Nephron progenitor cell (in vitro differentiated cells): Measurements from ENCODE around the gene RIT1.

Experiments used
- DNase-seq: peaks from one replicate; pipeline ENCODE4 v3.0.0; 2021
- H3K27ac Mint-ChIP-seq: 2 replicates; pipeline ENCODE4 v1.8.0; 2021; ENCODE audit warnings: mild to moderate bottlenecking, moderate library complexity, mixed read lengths
- H3K27me3 Mint-ChIP-seq: 2 replicates; pipeline ENCODE4 v1.8.0; 2021; ENCODE audit warnings: mild to moderate bottlenecking, low read depth, mixed read lengths; ENCODE audit not compliant: poor library complexity
- H3K36me3 Mint-ChIP-seq: 2 replicates; pipeline ENCODE4 v1.8.0; 2021; ENCODE audit warnings: low read depth, mixed read lengths
- H3K4me1 Mint-ChIP-seq: 2 replicates; pipeline ENCODE4 v1.8.0; 2021; ENCODE audit warnings: mixed read lengths
- H3K4me3 Mint-ChIP-seq: 2 replicates; pipeline ENCODE4 v1.8.0; 2021; ENCODE audit warnings: mild to moderate bottlenecking, moderate library complexity, mixed read lengths
- H3K9me3 Mint-ChIP-seq: 2 replicates; pipeline ENCODE4 v1.8.0; 2021; ENCODE audit warnings: mild to moderate bottlenecking, moderate library complexity, mixed read lengths
- TF ChIP-seq, protein P1 (sequence below): fragments of 200-600 bp; sonication (generic); IDR thresholded peaks from 2 replicates; pipeline ENCODE4 v1.5.0; 2021; ENCODE audit warnings: antibody characterized with exemption

Gene RIT1

GRCh38 chr1:155911156-155912055, at the start of gene RIT1:
Gene RIT1, minus strand, starts transcription at chr1:155911349. Its CDS starts 588 bp downstream, at chr1:155910761.
- H3K27ac Mint-ChIP-seq: peak within 1 kb of the TSS; percentile 95
- DNase-seq: peak; percentile 89
- H3K27me3 Mint-ChIP-seq: no peaks in the 10 kb centered on the region
- H3K9me3 Mint-ChIP-seq: no peaks in the 10 kb centered on the region
- peak within 1 kb of the TSS; percentile 96 for H3K4me3 Mint-ChIP-seq
- H3K36me3 Mint-ChIP-seq: peaks cover 50% of the 10 kb centered on the region
- TF ChIP-seq, protein P1, sequence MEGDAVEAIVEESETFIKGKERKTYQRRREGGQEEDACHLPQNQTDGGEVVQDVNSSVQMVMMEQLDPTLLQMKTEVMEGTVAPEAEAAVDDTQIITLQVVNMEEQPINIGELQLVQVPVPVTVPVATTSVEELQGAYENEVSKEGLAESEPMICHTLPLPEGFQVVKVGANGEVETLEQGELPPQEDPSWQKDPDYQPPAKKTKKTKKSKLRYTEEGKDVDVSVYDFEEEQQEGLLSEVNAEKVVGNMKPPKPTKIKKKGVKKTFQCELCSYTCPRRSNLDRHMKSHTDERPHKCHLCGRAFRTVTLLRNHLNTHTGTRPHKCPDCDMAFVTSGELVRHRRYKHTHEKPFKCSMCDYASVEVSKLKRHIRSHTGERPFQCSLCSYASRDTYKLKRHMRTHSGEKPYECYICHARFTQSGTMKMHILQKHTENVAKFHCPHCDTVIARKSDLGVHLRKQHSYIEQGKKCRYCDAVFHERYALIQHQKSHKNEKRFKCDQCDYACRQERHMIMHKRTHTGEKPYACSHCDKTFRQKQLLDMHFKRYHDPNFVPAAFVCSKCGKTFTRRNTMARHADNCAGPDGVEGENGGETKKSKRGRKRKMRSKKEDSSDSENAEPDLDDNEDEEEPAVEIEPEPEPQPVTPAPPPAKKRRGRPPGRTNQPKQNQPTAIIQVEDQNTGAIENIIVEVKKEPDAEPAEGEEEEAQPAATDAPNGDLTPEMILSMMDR: no peak
- H3K4me1 Mint-ChIP-seq: peaks cover 20% of the 10 kb centered on the region

- Mint-ChIP-seq H3K27me3 (no peaks in the 10 kb centered on the region), H3K9me3 (no peaks in the 10 kb centered on the region), H3K4me3 (no peak overlapping the region), H3K36me3 (peaks cover 63% of the 10 kb centered on the region), H3K4me1 (peaks cover 26% of the 10 kb centered on the region), H3K27ac (peak overlapping the region; percentile 96)
- TF ChIP-seq, protein P1: no peak
- no peak for DNase-seq
Measured at GRCh38 chr1:155960081-155960745, 49.1 kb upstream of the RIT1 start.

DNA sequence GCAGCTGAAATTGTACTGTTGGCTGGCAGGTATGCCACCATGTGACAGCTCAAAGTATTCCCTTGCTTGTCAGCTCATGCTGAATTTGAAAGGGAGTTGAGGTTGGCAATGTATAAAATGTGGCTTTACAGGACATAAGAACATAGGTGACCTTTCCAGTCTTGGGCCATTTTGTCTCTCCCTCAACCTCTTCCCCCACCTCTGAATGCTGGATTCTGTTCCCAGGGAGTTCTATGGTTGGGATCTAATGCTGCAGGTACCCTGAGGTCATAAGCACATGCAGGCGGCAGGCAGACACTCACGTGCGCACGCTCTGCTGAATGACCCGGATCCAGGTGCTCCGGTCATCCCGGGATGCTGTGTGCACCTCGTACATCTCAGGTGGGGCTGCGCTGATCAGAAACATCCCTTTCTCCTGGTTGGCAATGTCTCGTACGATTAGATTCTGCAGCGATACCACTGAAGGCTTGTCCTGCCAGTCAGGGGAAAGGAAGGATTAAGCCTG, 46.3 kb upstream of the RIT1 start:
- TF ChIP-seq, protein P1: no peak
- H3K27ac Mint-ChIP-seq: no peak overlapping the region
- H3K36me3 Mint-ChIP-seq: peaks cover 69% of the 10 kb centered on the region
- no peak for DNase-seq
- peaks cover 2% of the 10 kb centered on the region for H3K27me3 Mint-ChIP-seq
- H3K4me1 Mint-ChIP-seq: peaks cover 24% of the 10 kb centered on the region
- no peaks in the 10 kb centered on the region for H3K9me3 Mint-ChIP-seq
- H3K4me3 Mint-ChIP-seq: no peak overlapping the region

DNA sequence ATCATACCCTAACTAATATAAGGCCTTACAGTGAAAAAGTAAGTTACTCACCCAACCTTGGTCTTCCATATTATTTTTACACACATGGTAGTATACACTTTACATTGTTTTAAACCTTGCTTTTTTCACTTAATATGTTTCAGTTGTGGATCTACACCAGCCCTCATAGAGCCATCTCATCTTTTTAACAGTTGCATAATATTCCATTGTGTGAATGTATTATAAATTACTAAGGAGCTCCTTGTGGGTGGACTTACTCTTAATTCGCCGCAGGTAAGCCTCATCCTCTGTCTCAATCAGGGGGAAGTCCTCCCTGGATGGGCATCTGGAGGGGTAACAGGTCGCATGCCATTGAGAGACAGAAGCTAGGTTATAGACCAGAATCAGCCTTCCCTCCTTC, 43.5 kb upstream of the RIT1 start:
- TF ChIP-seq, protein P1: no peak
- H3K4me3 Mint-ChIP-seq: no peak overlapping the region
- H3K27ac Mint-ChIP-seq: no peak overlapping the region
- H3K36me3 Mint-ChIP-seq: peaks cover 70% of the 10 kb centered on the region
- peaks cover under 1% of the 10 kb centered on the region for H3K4me1 Mint-ChIP-seq
- no peak for DNase-seq
- peaks cover 2% of the 10 kb centered on the region for H3K27me3 Mint-ChIP-seq
- H3K9me3 Mint-ChIP-seq: no peaks in the 10 kb centered on the region

GRCh38 chr1:155952505-155952890, 41.3 kb upstream of the RIT1 start:
- DNase-seq: no peak
- Mint-ChIP-seq H3K9me3 (no peaks in the 10 kb centered on the region), H3K27me3 (peaks cover 2% of the 10 kb centered on the region), H3K4me3 (no peak overlapping the region), H3K4me1 (no peaks in the 10 kb centered on the region), H3K27ac (no peak overlapping the region), H3K36me3 (peaks cover 69% of the 10 kb centered on the region)
- TF ChIP-seq, protein P1: no peak
